B cell (primary cell): Measurements from ENCODE around the gene NR5A2.

Experiments
- CTCF ChIP-seq: fragments of 200-600 bp; IDR thresholded peaks from one replicate; pipeline ENCODE4 v1.8.0; 2022; ENCODE audit warnings: antibody characterized with exemption, mild to moderate bottlenecking
- EZH2 ChIP-seq: IDR thresholded peaks from 2 replicates; pipeline ENCODE4 v1.6.1; 2012; ENCODE audit warnings: borderline replicate concordance, low read depth, mild to moderate bottlenecking, moderate library complexity, low read length; ENCODE audit not compliant: insufficient read depth, poor library complexity, severe bottlenecking

GRCh38 chr1:199983531-199983930 is 44.0 kb upstream of the NR5A2 start:
- TF ChIP-seq CTCF: no peak
- no peak for TF ChIP-seq EZH2
